Fibroblast of the conjunctiva (primary cell): ENCODE measurements around the gene GNAS-AS1.

Source experiments
- DNase-seq: peaks from one replicate; pipeline ENCODE4 v3.0.0-alpha.2; 2010; ENCODE audit warnings: low read depth

GNAS-AS1 gene

GRCh38 chr20:58808271-58809046 is 42.2 kb downstream of the GNAS-AS1 start:
- DNase-seq: no peak

- no peak for DNase-seq
Measured at GRCh38 chr20:58807801-58808200, 42.9 kb downstream of the GNAS-AS1 start.

GRCh38 chr20:58803533-58803932 is 47.2 kb downstream of the GNAS-AS1 start:
- no peak for DNase-seq

- no peak for DNase-seq
Measured at GRCh38 chr20:58802061-58802460, 48.6 kb downstream of the GNAS-AS1 start.

- DNase-seq: no peak
Measured at GRCh38 chr20:58800134-58800871, 50.4 kb downstream of the GNAS-AS1 start.

- no peak for DNase-seq
Measured at GRCh38 chr20:58797371-58798338, 53.0 kb downstream of the GNAS-AS1 start.

GRCh38 chr20:58795923-58796245 is 54.8 kb downstream of the GNAS-AS1 start:
- no peak for DNase-seq

GRCh38 chr20:58795181-58795922 is 55.4 kb downstream of the GNAS-AS1 start:
- DNase-seq: no peak

GRCh38 chr20:58794510-58795180 is 56.1 kb downstream of the GNAS-AS1 start:
- DNase-seq: no peak

- DNase-seq: no peak
Measured at GRCh38 chr20:58793512-58794420, 56.9 kb downstream of the GNAS-AS1 start.

GRCh38 chr20:58792426-58792825 is 58.3 kb downstream of the GNAS-AS1 start:
- no peak for DNase-seq

- no peak for DNase-seq
Measured at GRCh38 chr20:58791286-58791685, 59.4 kb downstream of the GNAS-AS1 start.

- no peak for DNase-seq
Measured at GRCh38 chr20:58790454-58790853, 60.2 kb downstream of the GNAS-AS1 start.

- DNase-seq: no peak
Measured at GRCh38 chr20:58788896-58789544, 61.7 kb downstream of the GNAS-AS1 start.

- DNase-seq: no peak
Measured at GRCh38 chr20:58787211-58788005, 63.3 kb downstream of the GNAS-AS1 start.

GRCh38 chr20:58784321-58785074 is 66.2 kb downstream of the GNAS-AS1 start:
- no peak for DNase-seq

- no peak for DNase-seq
Measured at GRCh38 chr20:58783511-58784011, 67.1 kb downstream of the GNAS-AS1 start.

- no peak for DNase-seq
Measured at GRCh38 chr20:58781138-58781537, 69.6 kb downstream of the GNAS-AS1 start.
